HepG2 (cell line): Measurements from ENCODE around the gene ATP13A2. TPM values are rescaled to one million over a fixed set of nuclear protein-coding genes. Genes with fewer than 3 reads are reported as not detected.

Experiments used
- ATAC-seq: fragments of 200-7000 bp; cut with Tn5 transposase; 3 replicates; pipeline ENCODE4 v1.9.1; 2020; ENCODE audit warnings: mild to moderate bottlenecking, moderate library complexity
- BruUV-seq: library from RNA; stranded (reverse); fragments of 400-500 nt; replicated peaks from 2 replicates; lab custom pipeline; 2021; lab: Mats Ljungman, UMichigan
- CTCF ChIA-PET: fragments of 300-600 bp; formaldehyde crosslinking; extraction: SDS; loops from one replicate; lab custom pipeline; 2021; ENCODE audit warnings: low total read pairs, inconsistent platforms, low intra/inter-chr PET ratio; lab: Yijun Ruan, JAX
- POLR2A ChIA-PET: fragments of 350-600 bp; sonication (Branson Sonifier 250); formaldehyde crosslinking; loops from one replicate; lab custom pipeline; 2020; ENCODE audit warnings: antibody characterized with exemption, inconsistent platforms; lab: Yijun Ruan, JAX
- DNase-seq: peaks from one replicate; pipeline ENCODE4 v3.0.0-alpha.2; 2015; ENCODE audit warnings: low spot score
- FAIRE-seq: peaks from 3 replicates; lab custom pipeline; 2011; peaks lifted over from hg19 to GRCh38; lab: Jason Lieb, UNC
- H2AFZ ChIP-seq: one replicate; pipeline ENCODE4 v1.6.1; 2011; ENCODE audit warnings: low read length, inconsistent platforms
- H3K27ac ChIP-seq: fragments of 300-600 bp; 3 replicates; pipeline ENCODE4 v1.8.0; 2011; ENCODE audit warnings: mixed run types, mild to moderate bottlenecking, mixed read lengths, low read length, inconsistent platforms; ENCODE audit not compliant: insufficient read depth; ENCODE audit errors: extremely low read length
- H3K27me3 ChIP-seq, 2 experiments: fragments of 200-600 bp in 1 of 2; 2 replicates in 1 of 2; 3 replicates in 1 of 2; pipeline versions ENCODE4 v1.6.0 to v1.8.0; 2011; ENCODE audit warnings: low read length in 2 of 2, mild to moderate bottlenecking in 2 of 2, moderate library complexity in 2 of 2, inconsistent platforms in 1 of 2; ENCODE audit not compliant: insufficient read depth in 2 of 2, control insufficient read depth in 1 of 2
- H3K36me3 ChIP-seq, 2 experiments: fragments of 200-600 bp in 1 of 2; replicated peaks in 1 of 2; 2 replicates in 1 of 2; 3 replicates in 1 of 2; pipeline versions ENCODE4 v1.5.1 to v1.8.0; 2011; ENCODE audit warnings: low read length in 2 of 2, inconsistent platforms in 1 of 2; ENCODE audit not compliant: insufficient read depth in 2 of 2, control insufficient read depth in 1 of 2
- H3K4me1 ChIP-seq: 2 replicates; pipeline ENCODE4 v1.5.1; 2012; ENCODE audit warnings: low read length, inconsistent platforms; ENCODE audit not compliant: insufficient read depth
- H3K4me2 ChIP-seq: 2 replicates; pipeline ENCODE4 v1.6.0; 2011; ENCODE audit warnings: low read depth, low read length, inconsistent platforms
- H3K4me3 ChIP-seq, 3 experiments: fragments of 200-600 bp in 1 of 3; sonication (generic), shearing (Covaris generic) in 1 of 3; replicated peaks in 1 of 3; 2 replicates each; pipeline ENCODE4 v1.5.1; 2011 to 2016; ENCODE audit warnings: low read length in 3 of 3, inconsistent platforms in 2 of 3, low read depth in 2 of 3, mild to moderate bottlenecking in 2 of 3, control low read depth in 1 of 3, mixed read lengths in 1 of 3; ENCODE audit not compliant: insufficient read depth in 1 of 3
- H3K79me2 ChIP-seq: one replicate; pipeline ENCODE4 v1.6.1; 2011; ENCODE audit warnings: low read length, inconsistent platforms; ENCODE audit not compliant: insufficient read depth
- H3K9ac ChIP-seq: 2 replicates; pipeline ENCODE4 v1.6.0; 2011; ENCODE audit warnings: mild to moderate bottlenecking, low read depth, low read length, inconsistent platforms; ENCODE audit not compliant: insufficient read depth
- H3K9me3 ChIP-seq: 2 replicates; pipeline ENCODE4 v1.5.1; 2012; ENCODE audit warnings: mild to moderate bottlenecking, low read length
- H4K20me1 ChIP-seq: 2 replicates; pipeline ENCODE4 v1.6.0; 2011; ENCODE audit warnings: inconsistent platforms, mild to moderate bottlenecking, low read length, moderate library complexity; ENCODE audit not compliant: insufficient read depth
- HNRNPLL ChIP-seq: fragments of 200-400 bp; formaldehyde crosslinking; IDR thresholded peaks from 2 replicates; pipeline ENCODE4 v1.6.1; 2017; ENCODE audit warnings: mild to moderate bottlenecking, low read depth, low read length; ENCODE audit not compliant: poor library complexity, severe bottlenecking
- JUN ChIP-seq: sonication (generic); formaldehyde crosslinking; IDR thresholded peaks from 2 replicates; pipeline ENCODE4 v1.4.0; 2020; ENCODE audit warnings: mild to moderate bottlenecking, missing genetic modification reagents
- NR0B2 ChIP-seq: sonication (generic); formaldehyde crosslinking; IDR thresholded peaks from 2 replicates; pipeline ENCODE4 v1.4.0; 2020; ENCODE audit warnings: mild to moderate bottlenecking, missing genetic modification reagents
- PAXIP1 ChIP-seq: sonication (generic); formaldehyde crosslinking; conservative IDR thresholded peaks from 2 replicates; pipeline ENCODE4 v1.4.0; 2020; ENCODE audit warnings: mild to moderate bottlenecking, missing genetic modification reagents, moderate library complexity
- TFDP1 ChIP-seq: IDR thresholded peaks from 2 replicates; pipeline ENCODE4 v1.6.1; 2016; ENCODE audit warnings: missing compliant biosample characterization, missing genetic modification reagents, borderline replicate concordance
- ZNF18 ChIP-seq: sonication (generic); formaldehyde crosslinking; IDR thresholded peaks from 2 replicates; pipeline ENCODE4 v1.8.0; 2022; ENCODE audit warnings: mild to moderate bottlenecking, missing genetic modification reagents; ENCODE audit not compliant: insufficient replicate concordance
- ZNF687 ChIP-seq: sonication (generic); formaldehyde crosslinking; IDR thresholded peaks from 2 replicates; pipeline ENCODE4 v1.5.1; 2020; ENCODE audit warnings: mild to moderate bottlenecking, missing genetic modification reagents, moderate library complexity
- ZNF768 ChIP-seq: sonication (generic); formaldehyde crosslinking; IDR thresholded peaks from 2 replicates; pipeline ENCODE4 v1.4.0; 2020; ENCODE audit warnings: missing genetic modification reagents
- WGBS: methylation state at CpG from one replicate; pipeline ENCODE4 v1.1.6; 2017; ENCODE audit warnings: low lambda C conversion rate; 5-methylcytosine and 5-hydroxymethylcytosine counted together
- in situ Hi-C: cut with HindIII; loops from 2 replicates; pipeline ENCODE4 v1.10.0; 2017; ENCODE audit warnings: low pct_unique_long_range_greater_than_20kb; ENCODE audit not compliant: extremely low pct_ligation_motif_present
- intact Hi-C: fragments of 100-400 bp; cut with micrococcal nuclease; formaldehyde crosslinking; loops from one replicate; pipeline ENCODE4 v1.10.0; 2022; ENCODE audit not compliant: unreplicated experiment
- polyA plus RNA-seq, 8 experiments: library from polyadenylated mRNA; depleted of rRNA in 3 of 8; stranded (reverse) in 7 of 8; unstranded in 1 of 8; fragments of >200 nt; fragmentation: Illumina TruSeq in 4 of 8; extraction: Trizol in 4 of 8; gene quantifications; 2 replicates each; pipeline versions ENCODE4 v1.2.1 to v1.2.3, GENCODE V29; 2011 to 2016; ENCODE audit warnings: low read depth in 4 of 8, missing spikeins in 1 of 8, mixed read lengths in 1 of 8; ENCODE audit not compliant: insufficient read depth in 1 of 8
- total RNA-seq, 5 experiments: library from RNA; depleted of rRNA; stranded (reverse); fragments of >200 nt; fragmentation: Illumina TruSeq; extraction: Trizol; gene quantifications; 2 replicates each; pipeline ENCODE4 v1.2.3, GENCODE V29; 2016; ENCODE audit warnings: low read depth in 1 of 5

ATP13A2 gene
- total and polyA plus RNA-seq, 2 of the 13 experiments (the other 11 are each of a cell fraction or from before 2014, with no cell fraction given): 13.2 to 16.2 TPM

- 0 out of 2 replicates have a peak, but pooled peaks have one; percentile 16 for TF ChIP-seq NR0B2
- TF ChIP-seq ZNF687: 0 out of 2 replicates have a peak, but pooled peaks have one; percentile 12
- no peak for TF ChIP-seq JUN
- no peak for TF ChIP-seq HNRNPLL
- TF ChIP-seq ZNF768 (CRISPR knock-in tag): peak; percentile 98
- TF ChIP-seq ZNF18 (CRISPR knock-in tag): no peak
- TF ChIP-seq PAXIP1 (CRISPR knock-in tag): no peak
- no peak for TF ChIP-seq TFDP1 (CRISPR knock-in tag)
- H2AFZ ChIP-seq: no peak overlapping the region
- H3K79me2 ChIP-seq: no peaks in the 10 kb centered on the region
- H3K36me3 ChIP-seq: peaks cover 8 to 22% of the 10 kb centered on the region in 2 experiments; a peak in 3 of 5 replicates
- DNase-seq (no peak), ATAC-seq (no peak), FAIRE-seq (no peak)
- H3K9ac ChIP-seq: no peak overlapping the region
- intact Hi-C loops (no loop called here), in situ Hi-C loops (no loop called here)
- POLR2A ChIA-PET: no interaction called here
- CTCF ChIA-PET: no interaction called here
- no peaks in the 10 kb centered on the region for H4K20me1 ChIP-seq
- no peaks in the 10 kb centered on the region for H3K9me3 ChIP-seq
- BruUV-seq: no TSS peak
- no peaks in the 10 kb centered on the region for H3K27me3 ChIP-seq
- no peak overlapping the region for H3K4me2 ChIP-seq
- no peak overlapping the region for H3K4me3 ChIP-seq
- H3K27ac ChIP-seq: no peak overlapping the region
- H3K4me1 ChIP-seq: no peaks in the 10 kb centered on the region
- 96% methylated on average over 9 of the region's 19 CpGs for WGBS
Observed at GRCh38 chr1:17001760-17002523, 9.8 kb downstream of the ATP13A2 start.
